Activated T-helper 9 cell treated with anti-CD3 and anti-CD28 coated beads, Interleukin-2, amount 50 U/mL, for 16 hours (primary cell): Measurements from ENCODE around the gene MSI2.
"Not testable (repeated sequence)": the region's sequence is repeated elsewhere in the genome, so short reads cannot be mapped to it uniquely, and the experiment has no call there.

Experiments
- DNase-seq: peaks from one replicate; pipeline ENCODE4 v3.0.0-alpha.2; 2020; ENCODE audit warnings: low read depth

Gene MSI2

GRCh38 chr17:57485916-57486881 lies 229.9 kb downstream of the MSI2 start:
- DNase-seq: no peak

- no peak for DNase-seq
Measured at GRCh38 chr17:57486882-57487301, 230.6 kb downstream of the MSI2 start.

- no peak for DNase-seq
Measured at GRCh38 chr17:57487573-57487972, 231.2 kb downstream of the MSI2 start.

GRCh38 chr17:57488856-57489255 lies 232.5 kb downstream of the MSI2 start:
- DNase-seq: no peak

- DNase-seq: no peak
Measured at GRCh38 chr17:57489321-57489720, 233.0 kb downstream of the MSI2 start.

GRCh38 chr17:57490111-57490845 lies 234.0 kb downstream of the MSI2 start:
- no peak for DNase-seq

GRCh38 chr17:57490890-57491289 lies 234.6 kb downstream of the MSI2 start:
- no peak for DNase-seq

GRCh38 chr17:57493171-57493570 lies 236.8 kb downstream of the MSI2 start:
- DNase-seq: no peak

GRCh38 chr17:57493625-57494024 lies 237.3 kb downstream of the MSI2 start:
- no peak for DNase-seq

- no peak for DNase-seq
Measured at GRCh38 chr17:57494443-57494842, 238.1 kb downstream of the MSI2 start.

- no peak for DNase-seq
Measured at GRCh38 chr17:57495771-57496170, 239.4 kb downstream of the MSI2 start.

GRCh38 chr17:57496382-57496781 lies 240.1 kb downstream of the MSI2 start:
- DNase-seq: no peak

GRCh38 chr17:57498443-57498842 lies 242.1 kb downstream of the MSI2 start:
- no peak for DNase-seq

- not testable (repeated sequence) for DNase-seq
Measured at GRCh38 chr17:57499221-57499620, 242.9 kb downstream of the MSI2 start.

- DNase-seq: no peak
Measured at GRCh38 chr17:57499648-57500049, 243.3 kb downstream of the MSI2 start.

- DNase-seq: no peak
Measured at GRCh38 chr17:57501016-57501415, 244.7 kb downstream of the MSI2 start.

GRCh38 chr17:57502022-57502421 lies 245.7 kb downstream of the MSI2 start:
- no peak for DNase-seq

GRCh38 chr17:57502811-57503241 lies 246.5 kb downstream of the MSI2 start:
- DNase-seq: no peak

GRCh38 chr17:57504208-57504607 lies 247.9 kb downstream of the MSI2 start:
- no peak for DNase-seq

- no peak for DNase-seq
Measured at GRCh38 chr17:57505841-57506773, 249.8 kb downstream of the MSI2 start.

GRCh38 chr17:57506774-57507127 lies 250.4 kb downstream of the MSI2 start:
- no peak for DNase-seq

GRCh38 chr17:57507828-57508227 lies 251.5 kb downstream of the MSI2 start:
- no peak for DNase-seq
